Mucosa of descending colon (tissue), 3 donors: Measurements from ENCODE around the gene GPNMB. TPM values are rescaled to one million over a fixed set of nuclear protein-coding genes. Genes with fewer than 3 reads are reported as not detected.

Experiments
- ATAC-seq: fragments of 200-7000 bp; cut with Tn5 transposase; one replicate; pipeline ENCODE4 v1.9.1; 2020; ENCODE audit warnings: mild to moderate bottlenecking, moderate library complexity
- DNase-seq, 3 donors: peaks; one replicate each; pipeline ENCODE4 v3.0.0-alpha.2; 2020
- H3K36me3 ChIP-seq: fragments of 200-600 bp; one replicate; pipeline ENCODE4 v1.8.0; 2021; ENCODE audit warnings: low read depth, mild to moderate bottlenecking
- H3K4me1 ChIP-seq: fragments of 200-600 bp; one replicate; pipeline ENCODE4 v1.8.0; 2021; ENCODE audit warnings: low read depth, mild to moderate bottlenecking
- H3K4me3 ChIP-seq: fragments of 200-600 bp; one replicate; pipeline ENCODE4 v1.8.0; 2021; ENCODE audit warnings: mild to moderate bottlenecking
- H3K9me3 ChIP-seq: fragments of 200-600 bp; one replicate; pipeline ENCODE4 v1.8.0; 2021; ENCODE audit warnings: mild to moderate bottlenecking
- intact Hi-C, 2 donors: fragments of 100-400 bp; cut with DNase I in 1 of 2; cut with micrococcal nuclease in 1 of 2; formaldehyde crosslinking; loops; one replicate each; pipeline versions ENCODE4 v1.11.0 to v1.11.1; 2022; cut with DNase I, micrococcal nuclease
- total RNA-seq, 3 donors: library from RNA; stranded (reverse); fragmentation: NEBNext Ultra II Directional in 2 of 3; extraction: Animal tissue kit (Norgen Biotek cat#: 25700) in 2 of 3; gene quantifications; one replicate each; pipeline versions ENCODE4 v1.2.1 to v1.2.4, GENCODE V29; 2021 to 2023
- TF ChIP-seq, protein P1 (sequence below): fragments of 200-600 bp; IDR thresholded peaks from one replicate; pipeline ENCODE4 v1.8.0; 2022; ENCODE audit warnings: antibody characterized with exemption, mild to moderate bottlenecking
- donor health status: DM: no; HTN: no; CAD: no; lungs with moderate emphysema.
- donor health status: DM: no; HTN: no; CAD: no.
- donor health status: DM: no; HTN: yes; CAD: no.

Gene GPNMB
- total RNA-seq, 3 donors from 2014 or later: 21.3 to 77.8 (median 38.8) TPM

DNA sequence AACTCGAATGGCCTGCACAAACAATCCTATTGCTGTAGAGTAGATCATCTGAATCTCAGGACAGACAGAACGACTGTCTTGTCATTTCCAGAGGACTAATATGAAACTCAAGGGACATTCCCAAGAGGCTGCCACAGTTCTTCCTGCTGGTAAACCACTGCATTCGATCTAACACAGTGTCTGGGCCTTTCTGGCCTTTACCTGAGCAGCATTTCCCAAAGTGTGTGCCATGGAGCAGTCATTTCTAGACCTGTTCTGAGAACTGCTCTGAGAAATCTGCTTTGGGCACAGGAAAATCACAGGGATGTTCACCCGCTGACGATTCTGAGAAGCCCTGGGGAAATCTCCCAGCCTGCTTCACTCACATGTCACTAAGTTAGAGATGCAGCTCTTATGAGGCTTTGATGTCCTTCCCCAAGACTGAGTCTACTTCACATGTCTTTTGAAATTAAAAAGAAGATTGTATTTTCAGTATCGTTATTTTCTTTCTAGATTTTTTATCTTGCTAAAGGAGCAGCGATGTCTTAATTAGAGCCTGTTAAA is 18.4 kb downstream of the GPNMB start:
- DNase-seq: no peak
- Histone ChIP-seq H3K36me3 (no peaks in the 10 kb centered on the region), H3K4me1 (peaks cover 4% of the 10 kb centered on the region), H3K4me3 (no peak overlapping the region), H3K9me3 (no peaks in the 10 kb centered on the region)
- ATAC-seq: no peak
- intact Hi-C loops: no loop called here
- TF ChIP-seq, protein P1, sequence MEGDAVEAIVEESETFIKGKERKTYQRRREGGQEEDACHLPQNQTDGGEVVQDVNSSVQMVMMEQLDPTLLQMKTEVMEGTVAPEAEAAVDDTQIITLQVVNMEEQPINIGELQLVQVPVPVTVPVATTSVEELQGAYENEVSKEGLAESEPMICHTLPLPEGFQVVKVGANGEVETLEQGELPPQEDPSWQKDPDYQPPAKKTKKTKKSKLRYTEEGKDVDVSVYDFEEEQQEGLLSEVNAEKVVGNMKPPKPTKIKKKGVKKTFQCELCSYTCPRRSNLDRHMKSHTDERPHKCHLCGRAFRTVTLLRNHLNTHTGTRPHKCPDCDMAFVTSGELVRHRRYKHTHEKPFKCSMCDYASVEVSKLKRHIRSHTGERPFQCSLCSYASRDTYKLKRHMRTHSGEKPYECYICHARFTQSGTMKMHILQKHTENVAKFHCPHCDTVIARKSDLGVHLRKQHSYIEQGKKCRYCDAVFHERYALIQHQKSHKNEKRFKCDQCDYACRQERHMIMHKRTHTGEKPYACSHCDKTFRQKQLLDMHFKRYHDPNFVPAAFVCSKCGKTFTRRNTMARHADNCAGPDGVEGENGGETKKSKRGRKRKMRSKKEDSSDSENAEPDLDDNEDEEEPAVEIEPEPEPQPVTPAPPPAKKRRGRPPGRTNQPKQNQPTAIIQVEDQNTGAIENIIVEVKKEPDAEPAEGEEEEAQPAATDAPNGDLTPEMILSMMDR: no peak

DNA sequence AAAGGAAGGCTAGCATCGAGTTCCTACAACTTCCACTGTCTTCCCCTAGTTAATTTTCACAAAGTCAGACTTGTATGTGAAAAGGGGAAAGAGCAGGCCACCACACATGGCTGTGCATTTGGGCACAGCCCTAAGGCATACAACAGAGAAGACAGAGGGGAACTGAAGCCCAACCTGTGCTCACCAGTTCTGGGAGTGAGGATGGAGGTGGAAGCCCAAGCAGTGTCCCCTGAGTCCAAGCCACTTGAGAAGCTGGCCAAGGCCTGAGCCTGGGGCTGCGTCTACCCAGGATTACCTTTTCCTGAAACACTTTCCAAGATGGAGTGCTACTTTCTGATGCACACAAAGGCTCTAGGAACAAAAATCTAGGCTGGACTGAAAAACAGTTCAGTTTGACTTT is 20.3 kb downstream of the GPNMB start:
- no peak overlapping the region for H3K4me3 ChIP-seq
- no peaks in the 10 kb centered on the region for H3K9me3 ChIP-seq
- TF ChIP-seq, protein P1: no peak
- ATAC-seq: no peak
- no peaks in the 10 kb centered on the region for H3K36me3 ChIP-seq
- no peak for DNase-seq
- intact Hi-C loops: no loop called here
- peaks cover 2% of the 10 kb centered on the region for H3K4me1 ChIP-seq

DNA sequence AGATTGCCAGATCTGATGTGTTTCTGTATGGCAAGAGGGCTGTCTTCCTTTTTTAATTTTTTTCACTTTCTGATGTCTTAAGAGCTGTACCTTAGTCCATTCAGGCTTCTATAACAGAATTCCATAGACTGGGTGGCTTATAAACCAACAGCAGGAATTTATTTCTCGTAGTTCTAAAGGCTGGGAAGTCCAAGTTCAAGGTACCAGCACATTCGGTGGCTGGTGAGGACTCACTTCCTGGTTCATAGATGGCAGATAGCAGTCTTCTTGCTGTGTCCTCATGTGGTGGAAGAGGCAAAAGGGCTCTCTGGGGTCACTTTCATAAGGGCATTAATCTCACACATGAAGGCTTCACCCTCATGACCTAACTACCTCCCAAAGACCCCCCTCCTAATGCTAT is 20.8 kb downstream of the GPNMB start:
- TF ChIP-seq, protein P1: no peak
- H3K4me3 ChIP-seq: no peak overlapping the region
- no peak for ATAC-seq
- no peaks in the 10 kb centered on the region for H3K4me1 ChIP-seq
- H3K9me3 ChIP-seq: no peaks in the 10 kb centered on the region
- intact Hi-C loops: no loop called here
- H3K36me3 ChIP-seq: no peaks in the 10 kb centered on the region
- DNase-seq: no peak

DNA sequence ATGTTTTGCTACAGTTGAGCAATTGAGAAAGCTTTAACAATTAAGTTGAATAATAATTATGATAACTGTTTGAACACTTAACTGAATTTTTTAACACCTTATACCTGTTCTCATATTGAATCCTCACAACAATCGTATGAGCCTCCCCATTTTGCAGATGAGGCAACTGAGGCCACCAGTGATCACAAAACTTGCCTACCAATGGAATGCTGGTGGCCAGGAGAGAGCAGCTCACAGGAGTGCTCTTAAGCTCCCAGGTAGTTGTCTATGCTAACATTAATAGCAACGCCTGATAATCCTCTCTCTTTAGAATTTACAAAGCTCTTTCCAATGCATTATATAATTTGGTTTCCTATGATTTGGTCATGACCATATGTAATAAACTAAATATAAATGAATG is 21.6 kb downstream of the GPNMB start:
- Histone ChIP-seq H3K4me3 (no peak overlapping the region), H3K9me3 (no peaks in the 10 kb centered on the region), H3K36me3 (no peaks in the 10 kb centered on the region), H3K4me1 (peaks cover under 1% of the 10 kb centered on the region)
- intact Hi-C loops: no loop called here
- TF ChIP-seq, protein P1: no peak
- ATAC-seq: no peak
- DNase-seq: no peak

DNA sequence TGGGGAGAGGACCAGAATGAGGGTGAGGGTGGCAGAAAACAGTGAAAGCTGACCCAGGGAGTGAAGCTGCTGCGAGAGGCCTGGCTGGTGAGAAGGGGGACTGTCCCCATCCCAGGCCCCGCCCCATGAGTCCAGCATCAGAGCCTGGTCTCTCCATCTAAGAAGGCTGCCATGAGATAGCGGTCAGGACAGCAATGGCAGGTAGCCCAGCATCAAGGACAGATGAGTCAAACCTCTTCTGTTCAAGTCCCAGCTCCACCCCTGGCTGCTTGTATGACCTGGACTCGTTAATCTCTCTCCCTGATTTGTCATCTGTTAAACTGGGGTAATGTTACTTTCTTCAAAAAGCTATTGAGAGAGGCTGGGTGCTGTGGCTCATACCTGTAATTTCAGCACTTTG is 22.2 kb downstream of the GPNMB start:
- peaks cover 6% of the 10 kb centered on the region for H3K4me1 ChIP-seq
- ATAC-seq: no peak

More for the DNA sequence above, 22.2 kb downstream of the GPNMB start:
- H3K9me3 ChIP-seq: no peaks in the 10 kb centered on the region
- no peaks in the 10 kb centered on the region for H3K36me3 ChIP-seq
- DNase-seq: no peak
- TF ChIP-seq, protein P1: no peak
- H3K4me3 ChIP-seq: no peak overlapping the region
- intact Hi-C loops: no loop called here
